SU-DHL-6 (cell line): ENCODE data around the gene LAMTOR4.

Source experiments
- CTCF ChIP-seq: fragments of 200-600 bp; sonication (generic); IDR thresholded peaks from one replicate; pipeline ENCODE4 v1.5.1; 2017; ENCODE audit warnings: antibody characterized with exemption, mild to moderate bottlenecking, low read length, moderate library complexity; ENCODE audit not compliant: insufficient read depth, poor library complexity, severe bottlenecking
- EZH2phosphoT487 ChIP-seq: fragments of 200-600 bp; sonication (generic), shearing (Covaris generic); conservative IDR thresholded peaks from 2 replicates; pipeline ENCODE4 v1.6.1; 2018; ENCODE audit warnings: mild to moderate bottlenecking, antibody characterized with exemption, low read length, moderate library complexity, mixed read lengths

- TF ChIP-seq CTCF = no peak
- no peak for TF ChIP-seq EZH2phosphoT487
Measured at GRCh38 chr7:100166970-100167911, 18.5 kb downstream of the LAMTOR4 start.
